ENCODE results near the gene FLOT1.

DNA sequence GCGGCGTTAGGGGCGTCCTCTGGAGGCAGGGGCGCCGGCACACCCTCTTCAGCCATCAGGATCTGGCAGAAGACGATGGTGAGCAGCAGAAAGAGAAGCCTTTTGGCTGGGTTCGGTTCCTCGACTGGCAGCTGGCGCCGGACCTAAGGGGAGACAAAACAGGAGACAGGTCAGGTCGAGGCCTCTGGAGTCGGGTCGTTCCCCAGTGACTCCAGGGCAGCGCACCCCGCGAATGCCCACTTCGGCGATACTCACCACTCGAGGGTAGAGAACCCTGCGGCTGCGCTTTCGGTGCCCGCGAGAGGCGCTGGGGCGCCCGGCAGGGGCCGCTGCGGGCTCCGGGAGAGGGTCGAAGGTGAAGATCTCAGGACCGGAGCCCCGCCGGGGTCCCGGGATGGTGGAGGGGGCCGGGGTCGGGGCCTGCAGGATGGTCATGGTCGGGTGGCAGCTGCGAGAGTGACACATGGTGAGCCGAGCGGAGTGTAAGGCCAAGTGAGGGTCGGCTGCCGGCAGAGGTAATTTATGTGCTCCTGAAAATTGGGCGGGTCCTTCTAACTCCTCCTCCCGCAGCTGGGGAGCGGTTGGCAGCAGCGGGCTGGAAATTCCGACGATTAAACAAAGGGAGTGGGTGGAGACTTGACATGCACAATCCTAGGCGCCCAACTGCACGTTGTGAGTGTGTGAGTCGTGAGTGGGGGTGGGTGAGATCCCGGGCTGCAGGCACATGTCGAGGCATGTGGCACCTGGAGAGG, 1.7 kb upstream of the FLOT1 start, which contains the start of gene IER3:
- peak; percentile 54 for TF ChIP-seq RAD21 (IDR thresholded peaks at IDR 0.05; ENCODE audit: low read length)
- TF ChIP-seq, protein P1, sequence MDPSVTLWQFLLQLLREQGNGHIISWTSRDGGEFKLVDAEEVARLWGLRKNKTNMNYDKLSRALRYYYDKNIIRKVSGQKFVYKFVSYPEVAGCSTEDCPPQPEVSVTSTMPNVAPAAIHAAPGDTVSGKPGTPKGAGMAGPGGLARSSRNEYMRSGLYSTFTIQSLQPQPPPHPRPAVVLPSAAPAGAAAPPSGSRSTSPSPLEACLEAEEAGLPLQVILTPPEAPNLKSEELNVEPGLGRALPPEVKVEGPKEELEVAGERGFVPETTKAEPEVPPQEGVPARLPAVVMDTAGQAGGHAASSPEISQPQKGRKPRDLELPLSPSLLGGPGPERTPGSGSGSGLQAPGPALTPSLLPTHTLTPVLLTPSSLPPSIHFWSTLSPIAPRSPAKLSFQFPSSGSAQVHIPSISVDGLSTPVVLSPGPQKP (IDR thresholded peaks at IDR 0.05; ENCODE audit: borderline replicate concordance, low read depth, low read length): no peak
- TF ChIP-seq, protein P2, sequence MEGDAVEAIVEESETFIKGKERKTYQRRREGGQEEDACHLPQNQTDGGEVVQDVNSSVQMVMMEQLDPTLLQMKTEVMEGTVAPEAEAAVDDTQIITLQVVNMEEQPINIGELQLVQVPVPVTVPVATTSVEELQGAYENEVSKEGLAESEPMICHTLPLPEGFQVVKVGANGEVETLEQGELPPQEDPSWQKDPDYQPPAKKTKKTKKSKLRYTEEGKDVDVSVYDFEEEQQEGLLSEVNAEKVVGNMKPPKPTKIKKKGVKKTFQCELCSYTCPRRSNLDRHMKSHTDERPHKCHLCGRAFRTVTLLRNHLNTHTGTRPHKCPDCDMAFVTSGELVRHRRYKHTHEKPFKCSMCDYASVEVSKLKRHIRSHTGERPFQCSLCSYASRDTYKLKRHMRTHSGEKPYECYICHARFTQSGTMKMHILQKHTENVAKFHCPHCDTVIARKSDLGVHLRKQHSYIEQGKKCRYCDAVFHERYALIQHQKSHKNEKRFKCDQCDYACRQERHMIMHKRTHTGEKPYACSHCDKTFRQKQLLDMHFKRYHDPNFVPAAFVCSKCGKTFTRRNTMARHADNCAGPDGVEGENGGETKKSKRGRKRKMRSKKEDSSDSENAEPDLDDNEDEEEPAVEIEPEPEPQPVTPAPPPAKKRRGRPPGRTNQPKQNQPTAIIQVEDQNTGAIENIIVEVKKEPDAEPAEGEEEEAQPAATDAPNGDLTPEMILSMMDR (conservative IDR thresholded peaks at IDR 0.05; ENCODE audit: low read depth, low read length): peak; percentile 61
- no peak for TF ChIP-seq MXI1 (IDR thresholded peaks at IDR 0.05; ENCODE audit: borderline replicate concordance, low read depth, low read length)
- peak; percentile 99 for TF ChIP-seq POLR2A (IDR thresholded peaks at IDR 0.05; ENCODE audit: low read depth, low read length)
- TF ChIP-seq NFE2L2 (IDR thresholded peaks at IDR 0.05; ENCODE audit: low read depth, low read length): no peak
- no peak for TF ChIP-seq CEBPB (IDR thresholded peaks at IDR 0.05; ENCODE audit: low read depth, low read length)
